ENCODE results near the gene UVRAG. TPM values are rescaled to one million over a fixed set of nuclear protein-coding genes. Genes with fewer than 3 reads are reported as not detected.
"Not testable (repeated sequence)": the region's sequence is repeated elsewhere in the genome, so short reads cannot be mapped to it uniquely, and the experiment has no call there.

The UVRAG gene
- total and polyA plus RNA-seq, 4 donors, result 8.7 to 53.2 (median 18.3) TPM

DNA sequence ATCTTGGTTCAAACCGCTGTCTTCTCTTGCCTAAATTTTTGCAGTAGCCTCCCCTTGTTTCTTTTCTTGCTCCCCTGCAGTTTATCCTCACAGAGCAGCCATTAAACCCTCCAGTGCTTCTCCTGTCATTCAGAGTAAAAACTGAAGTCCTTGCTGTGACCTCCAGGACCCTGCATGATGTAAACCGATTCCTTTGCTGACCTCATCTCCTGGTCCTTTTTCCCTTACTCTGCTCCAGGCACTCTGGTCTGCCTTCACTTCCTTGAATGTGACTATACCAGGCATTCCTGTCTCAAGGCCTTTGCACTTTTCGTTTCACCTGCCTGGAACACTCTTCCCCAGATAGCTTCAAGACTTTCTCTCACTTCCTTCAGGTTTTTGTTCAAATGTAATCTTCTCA, 239.3 kb downstream of the UVRAG start:
- H3K9ac ChIP-seq (ENCODE audit: insufficient read depth in 1 of 2, low read length in 2 of 2), result no peak overlapping the region
- DNase-seq, result no peak
- TF ChIP-seq, protein P1, sequence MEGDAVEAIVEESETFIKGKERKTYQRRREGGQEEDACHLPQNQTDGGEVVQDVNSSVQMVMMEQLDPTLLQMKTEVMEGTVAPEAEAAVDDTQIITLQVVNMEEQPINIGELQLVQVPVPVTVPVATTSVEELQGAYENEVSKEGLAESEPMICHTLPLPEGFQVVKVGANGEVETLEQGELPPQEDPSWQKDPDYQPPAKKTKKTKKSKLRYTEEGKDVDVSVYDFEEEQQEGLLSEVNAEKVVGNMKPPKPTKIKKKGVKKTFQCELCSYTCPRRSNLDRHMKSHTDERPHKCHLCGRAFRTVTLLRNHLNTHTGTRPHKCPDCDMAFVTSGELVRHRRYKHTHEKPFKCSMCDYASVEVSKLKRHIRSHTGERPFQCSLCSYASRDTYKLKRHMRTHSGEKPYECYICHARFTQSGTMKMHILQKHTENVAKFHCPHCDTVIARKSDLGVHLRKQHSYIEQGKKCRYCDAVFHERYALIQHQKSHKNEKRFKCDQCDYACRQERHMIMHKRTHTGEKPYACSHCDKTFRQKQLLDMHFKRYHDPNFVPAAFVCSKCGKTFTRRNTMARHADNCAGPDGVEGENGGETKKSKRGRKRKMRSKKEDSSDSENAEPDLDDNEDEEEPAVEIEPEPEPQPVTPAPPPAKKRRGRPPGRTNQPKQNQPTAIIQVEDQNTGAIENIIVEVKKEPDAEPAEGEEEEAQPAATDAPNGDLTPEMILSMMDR (IDR thresholded peaks at IDR 0.05; ENCODE audit: control extremely low read depth, extremely low read depth), result no peak
- H3K36me3 ChIP-seq (ENCODE audit: control insufficient read depth in 4 of 4, insufficient read depth in 4 of 4, low read length in 4 of 4), result no peaks in the 10 kb centered on the region
- H3K27me3 ChIP-seq (ENCODE audit: control insufficient read depth in 3 of 3, insufficient read depth in 3 of 3, low read length in 2 of 3), result no peaks in the 10 kb centered on the region
- no peak for ATAC-seq (ENCODE audit: insufficient read depth, low FRiP score)
- H3K4me3 ChIP-seq, result no peak overlapping the region
- H3K4me1 ChIP-seq (ENCODE audit: control insufficient read depth in 5 of 5, insufficient read depth in 5 of 5, low read length in 5 of 5), result no peaks in the 10 kb centered on the region
- WGBS, 2 donors, result 94 to 99% methylated on average over 3 of the region's 3 CpGs
- no peak overlapping the region for H3K27ac ChIP-seq (ENCODE audit: low read depth in 1 of 2, low read length in 1 of 2)
- H3K9me3 ChIP-seq (ENCODE audit: control insufficient read depth in 4 of 4, insufficient read depth in 3 of 4, low read length in 3 of 4), result no peaks in the 10 kb centered on the region

DNA sequence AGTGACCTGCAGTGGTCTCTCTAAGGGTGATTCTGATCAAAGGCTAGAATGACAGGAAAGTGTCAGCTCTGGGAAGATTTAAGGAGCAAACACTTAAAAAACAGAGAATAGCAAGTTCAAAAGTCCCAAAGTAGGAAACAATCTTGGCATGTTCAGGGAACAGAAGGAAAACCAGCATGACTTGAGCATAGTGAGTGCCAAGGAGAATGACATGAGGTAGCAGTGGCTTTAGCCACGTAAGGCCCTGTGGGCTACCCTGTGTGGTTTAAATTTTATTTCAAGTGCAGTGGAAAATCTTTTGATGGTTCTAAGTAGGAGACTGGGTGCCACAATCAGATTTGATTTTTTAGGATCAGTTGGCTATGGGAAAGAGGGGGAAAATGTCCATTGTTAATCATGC, 241.9 kb downstream of the UVRAG start:
- Histone ChIP-seq H3K27me3 (ENCODE audit: control insufficient read depth in 3 of 3, insufficient read depth in 3 of 3, low read length in 2 of 3) (no peaks in the 10 kb centered on the region), H3K4me1 (ENCODE audit: control insufficient read depth in 5 of 5, insufficient read depth in 5 of 5, low read length in 5 of 5) (no peaks in the 10 kb centered on the region), H3K9ac (ENCODE audit: insufficient read depth in 1 of 2, low read length in 2 of 2) (no peak overlapping the region), H3K9me3 (ENCODE audit: control insufficient read depth in 4 of 4, insufficient read depth in 3 of 4, low read length in 3 of 4) (no peaks in the 10 kb centered on the region), H3K36me3 (ENCODE audit: control insufficient read depth in 4 of 4, insufficient read depth in 4 of 4, low read length in 4 of 4) (peaks cover 0 to 2% (median 0%) of the 10 kb centered on the region in 4 donors), H3K27ac (ENCODE audit: low read depth in 1 of 2, low read length in 1 of 2) (no peak overlapping the region), H3K4me3 (no peak overlapping the region)
- TF ChIP-seq, protein P1 (IDR thresholded peaks at IDR 0.05; ENCODE audit: control extremely low read depth, extremely low read depth), result no peak
- ATAC-seq (ENCODE audit: insufficient read depth, low FRiP score) (no peak), DNase-seq (no peak)
- WGBS, 2 donors, result 76 to 89% methylated on average over 1 of the region's 1 CpG

DNA sequence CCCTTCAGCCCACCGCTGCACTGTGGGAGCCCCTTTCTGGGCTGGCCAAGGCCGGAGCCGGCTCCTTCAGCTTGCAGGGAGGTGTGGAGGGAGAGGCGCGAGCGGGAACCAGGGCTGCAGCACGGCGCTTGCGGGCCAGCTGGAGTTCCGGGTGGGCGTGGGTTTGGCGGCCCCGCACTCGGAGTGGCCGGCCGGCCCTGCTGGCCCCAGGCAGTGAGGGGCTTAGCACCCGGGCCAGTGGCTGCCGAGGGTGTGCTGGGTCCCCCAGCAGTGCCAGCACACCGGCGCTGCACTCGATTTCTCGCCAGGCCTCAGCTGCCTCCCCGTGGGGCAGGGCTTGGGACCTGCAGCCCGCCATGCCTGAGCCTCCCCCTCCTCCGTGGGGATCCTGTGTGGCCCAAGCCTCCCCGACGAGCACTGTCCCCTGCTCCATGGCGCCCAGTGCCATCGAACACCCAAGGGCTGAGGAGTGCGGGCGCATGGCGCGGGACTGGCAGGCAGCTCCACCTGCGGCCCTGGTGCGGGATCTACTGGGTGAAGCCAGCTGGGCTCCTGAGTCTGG, 245.5 kb downstream of the UVRAG start:
- not testable (repeated sequence) for H3K27ac ChIP-seq (ENCODE audit: low read depth in 1 of 2, low read length in 1 of 2); H3K4me3 ChIP-seq; H3K27me3 ChIP-seq (ENCODE audit: control insufficient read depth in 3 of 3, insufficient read depth in 3 of 3, low read length in 2 of 3); H3K9me3 ChIP-seq (ENCODE audit: control insufficient read depth in 4 of 4, insufficient read depth in 3 of 4, low read length in 3 of 4); DNase-seq; H3K36me3 ChIP-seq (ENCODE audit: control insufficient read depth in 4 of 4, insufficient read depth in 4 of 4, low read length in 4 of 4); ATAC-seq (ENCODE audit: insufficient read depth, low FRiP score); H3K9ac ChIP-seq (ENCODE audit: insufficient read depth in 1 of 2, low read length in 2 of 2); H3K4me1 ChIP-seq (ENCODE audit: control insufficient read depth in 5 of 5, insufficient read depth in 5 of 5, low read length in 5 of 5)
- WGBS, 2 donors, result 98 to 99% methylated on average over 32 to 35 of the region's 35 CpGs

DNA sequence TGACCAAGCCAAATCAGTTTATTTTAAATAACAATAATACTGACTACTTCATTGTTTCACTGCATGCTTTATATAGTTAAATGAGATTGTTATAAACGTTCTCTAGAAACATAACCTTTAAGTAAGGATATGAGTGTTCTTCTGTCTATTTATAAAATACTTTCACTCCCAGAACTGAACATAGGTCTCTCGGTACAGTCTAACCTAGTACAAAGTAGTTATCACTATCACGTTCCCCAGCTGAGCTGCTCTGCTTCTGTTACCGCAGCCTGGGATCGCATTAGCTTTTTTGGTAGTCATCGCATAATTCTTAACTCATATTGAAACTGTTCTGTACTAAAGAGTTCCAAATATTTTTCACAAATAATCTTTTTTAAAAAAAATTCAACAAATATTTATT, 247.7 kb downstream of the UVRAG start:
- Histone ChIP-seq H3K4me1 (ENCODE audit: control insufficient read depth in 5 of 5, insufficient read depth in 5 of 5, low read length in 5 of 5) (no peaks in the 10 kb centered on the region), H3K27ac (ENCODE audit: low read depth in 1 of 2, low read length in 1 of 2) (no peak overlapping the region), H3K4me3 (no peak overlapping the region), H3K27me3 (ENCODE audit: control insufficient read depth in 3 of 3, insufficient read depth in 3 of 3, low read length in 2 of 3) (no peaks in the 10 kb centered on the region), H3K9me3 (ENCODE audit: control insufficient read depth in 4 of 4, insufficient read depth in 3 of 4, low read length in 3 of 4) (no peaks in the 10 kb centered on the region), H3K9ac (ENCODE audit: insufficient read depth in 1 of 2, low read length in 2 of 2) (no peak overlapping the region), H3K36me3 (ENCODE audit: control insufficient read depth in 4 of 4, insufficient read depth in 4 of 4, low read length in 4 of 4) (peaks cover 0 to 5% (median 4%) of the 10 kb centered on the region in 4 donors)
- WGBS, 2 donors, result 88 to 92% methylated on average over 6 of the region's 6 CpGs
- DNase-seq (no peak), ATAC-seq (ENCODE audit: insufficient read depth, low FRiP score) (no peak)
- TF ChIP-seq, protein P1 (IDR thresholded peaks at IDR 0.05; ENCODE audit: control extremely low read depth, extremely low read depth), result no peak

Measured in lung (tissue), 12 donors.